ENCODE measurements around the gene DGKB.

Gene DGKB

GRCh38 chr7:14760730-14761478 is 141.6 kb downstream of the DGKB start:
- no peak for DNase-seq (ENCODE audit: low read depth)

- DNase-seq (ENCODE audit: low read depth), result no peak
Observed at GRCh38 chr7:14759785-14760184, 142.8 kb downstream of the DGKB start.

GRCh38 chr7:14754631-14755030 is 147.9 kb downstream of the DGKB start:
- no peak for DNase-seq (ENCODE audit: low read depth)

DNA sequence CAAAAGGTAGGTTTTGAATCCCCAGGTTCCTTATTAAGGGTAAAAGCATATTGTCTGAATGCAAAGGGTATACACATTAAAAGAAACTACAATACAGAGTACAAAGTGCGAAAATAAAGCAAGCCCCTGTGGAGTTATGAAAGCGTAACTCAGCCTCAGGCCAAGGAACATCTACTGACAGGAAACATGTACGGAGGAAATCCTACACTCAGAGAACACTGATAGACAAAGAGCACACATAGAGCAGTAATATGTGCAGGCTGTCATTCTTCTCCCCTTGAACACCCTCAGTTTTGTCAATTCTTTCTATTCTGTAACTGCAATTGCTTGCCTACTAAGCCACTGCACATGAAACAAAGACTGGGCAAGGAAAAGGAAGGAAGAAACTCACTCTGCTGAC is 150.2 kb downstream of the DGKB start:
- DNase-seq (ENCODE audit: low read depth), result no peak

DNA sequence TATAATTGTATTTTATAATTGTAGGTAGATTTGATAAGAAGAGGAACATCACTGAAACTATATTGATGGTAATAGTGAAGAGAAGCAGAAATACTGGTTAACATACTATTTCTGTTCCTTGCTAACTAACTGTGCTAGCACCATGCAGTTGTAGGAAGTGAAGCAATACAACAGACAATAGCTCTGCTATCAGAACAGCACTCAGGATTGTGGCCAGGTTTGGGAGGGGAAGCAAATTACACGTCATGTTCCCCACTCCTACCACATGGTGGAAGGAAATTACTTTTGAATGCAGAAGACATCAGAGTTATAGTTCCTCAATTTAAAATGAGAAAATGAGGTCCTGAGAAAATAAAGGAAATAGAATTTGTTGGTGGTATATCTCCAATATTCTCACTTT is 151.1 kb downstream of the DGKB start:
- DNase-seq (ENCODE audit: low read depth), result no peak

GRCh38 chr7:14748461-14748860 is 154.1 kb downstream of the DGKB start:
- no peak for DNase-seq (ENCODE audit: low read depth)

DNA sequence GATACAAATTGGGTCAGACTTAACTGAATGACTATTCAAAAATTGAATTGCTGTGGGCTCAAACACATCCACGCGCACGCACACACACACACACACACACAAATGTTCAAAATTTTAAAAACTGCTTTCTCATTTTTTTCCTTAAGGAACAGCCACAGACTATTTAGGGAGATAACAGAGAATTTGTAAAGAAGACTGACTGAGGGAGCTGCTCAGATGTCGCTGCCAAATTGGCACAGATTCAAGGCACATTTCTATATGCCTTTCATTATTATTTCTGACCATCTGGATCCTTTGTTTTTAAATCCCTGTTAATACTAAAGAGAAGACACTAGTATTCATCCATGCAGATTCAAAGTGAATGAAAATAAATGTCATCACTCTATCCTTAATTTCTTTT is 154.8 kb downstream of the DGKB start:
- no peak for DNase-seq (ENCODE audit: low read depth)

DNA sequence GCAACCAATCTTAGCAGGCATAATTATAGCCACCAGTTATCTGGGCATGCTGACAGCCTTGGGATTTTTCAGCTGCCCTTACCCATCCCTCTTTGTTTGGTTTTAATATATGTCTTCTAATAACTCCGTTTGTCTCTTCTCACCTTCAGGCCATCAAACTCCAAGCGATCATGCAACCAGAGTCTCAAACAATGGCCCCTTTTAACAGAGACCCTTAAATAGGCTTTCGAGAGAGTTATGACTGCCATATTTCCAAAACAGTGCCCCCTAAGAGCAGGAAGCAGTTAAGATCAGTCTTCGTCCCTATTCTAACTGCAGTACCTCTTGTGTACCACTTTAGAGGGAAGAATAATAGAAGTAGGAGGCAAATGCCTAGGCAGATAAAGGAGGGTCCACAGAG is 157.5 kb downstream of the DGKB start:
- DNase-seq (ENCODE audit: low read depth), result no peak

GRCh38 chr7:14740606-14741005 is 161.9 kb downstream of the DGKB start:
- no peak for DNase-seq (ENCODE audit: low read depth)

DNA sequence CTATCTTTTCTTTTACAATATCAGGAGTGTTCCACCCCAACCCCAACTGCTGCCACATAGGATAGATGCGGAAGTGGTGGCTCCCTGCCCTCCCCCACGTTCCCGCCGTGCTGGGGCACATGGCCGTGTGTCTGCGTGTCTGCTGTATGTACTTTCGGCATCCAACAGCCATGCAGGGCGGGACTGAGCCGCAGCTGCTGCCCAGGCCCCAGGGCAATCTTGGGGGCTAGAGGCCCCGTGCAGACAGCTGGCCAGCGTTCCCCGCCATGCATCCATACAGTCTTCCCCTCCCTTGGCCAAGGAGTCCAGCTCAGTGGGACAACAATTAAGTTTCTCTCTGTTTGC is 162.7 kb downstream of the DGKB start:
- DNase-seq (ENCODE audit: low read depth), result no peak

DNA sequence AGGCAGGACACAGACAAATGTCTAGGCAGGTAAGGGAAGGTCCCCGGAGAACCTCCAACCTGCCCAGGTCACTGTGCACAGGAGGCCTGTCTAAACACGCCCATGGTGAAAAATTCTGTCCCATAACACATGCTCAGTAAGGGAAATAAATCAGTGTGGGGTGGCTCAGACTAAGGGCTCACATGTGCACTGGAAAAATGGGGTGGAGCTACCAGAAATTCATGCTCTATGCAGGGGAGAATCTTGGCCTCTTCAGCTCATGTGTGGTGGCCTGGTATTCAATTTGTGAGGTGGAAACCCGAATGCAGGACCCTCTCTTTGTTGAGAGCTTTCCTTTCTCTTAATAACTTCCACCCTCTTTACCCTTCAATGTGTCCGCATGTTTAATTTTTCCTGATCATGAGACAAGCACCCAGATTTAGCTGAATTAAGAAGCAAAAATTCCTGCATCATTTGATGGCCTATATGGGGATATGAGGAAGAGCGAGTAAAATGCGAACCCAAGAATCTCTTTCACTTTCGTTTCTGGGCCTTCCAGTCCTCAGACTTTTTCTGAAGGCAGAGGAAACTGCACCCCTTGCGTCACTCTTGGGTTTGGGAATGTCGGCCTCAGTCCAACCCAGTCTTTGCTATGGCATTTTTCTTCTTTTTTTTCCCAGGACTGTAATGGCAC is 163.2 kb downstream of the DGKB start:
- DNase-seq (ENCODE audit: low read depth), result no peak

GRCh38 chr7:14738086-14738485 is 164.5 kb downstream of the DGKB start:
- DNase-seq (ENCODE audit: low read depth), result no peak

DNA sequence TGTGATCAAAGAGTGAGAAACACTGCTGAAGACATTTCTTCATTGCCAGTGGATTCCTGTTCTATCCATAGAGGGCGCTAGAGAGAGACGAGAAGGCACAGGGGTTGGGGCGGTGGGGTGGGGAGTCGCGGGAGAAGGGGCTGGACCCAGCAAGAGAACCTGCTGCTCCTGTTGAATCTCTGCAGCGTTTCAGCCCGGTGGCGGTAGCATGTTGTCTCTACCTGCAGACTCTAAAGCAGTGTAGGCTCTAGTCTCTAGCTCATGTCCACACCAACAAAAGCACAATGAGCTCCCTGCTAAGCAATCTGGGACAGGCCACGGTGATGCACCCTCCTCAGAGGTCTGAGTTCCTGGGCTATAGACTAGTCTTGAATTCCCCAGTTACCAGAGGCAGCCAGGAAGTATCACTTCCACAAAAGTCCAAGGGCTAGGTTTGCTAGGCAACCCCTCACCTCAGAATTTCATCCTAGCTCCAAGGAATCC is 167.7 kb downstream of the DGKB start:
- DNase-seq (ENCODE audit: low read depth), result no peak

GRCh38 chr7:14720785-14721184 is 181.8 kb downstream of the DGKB start:
- no peak for DNase-seq (ENCODE audit: low read depth)

- no peak for DNase-seq (ENCODE audit: low read depth)
Observed at GRCh38 chr7:14717816-14718215, 184.7 kb downstream of the DGKB start.

DNA sequence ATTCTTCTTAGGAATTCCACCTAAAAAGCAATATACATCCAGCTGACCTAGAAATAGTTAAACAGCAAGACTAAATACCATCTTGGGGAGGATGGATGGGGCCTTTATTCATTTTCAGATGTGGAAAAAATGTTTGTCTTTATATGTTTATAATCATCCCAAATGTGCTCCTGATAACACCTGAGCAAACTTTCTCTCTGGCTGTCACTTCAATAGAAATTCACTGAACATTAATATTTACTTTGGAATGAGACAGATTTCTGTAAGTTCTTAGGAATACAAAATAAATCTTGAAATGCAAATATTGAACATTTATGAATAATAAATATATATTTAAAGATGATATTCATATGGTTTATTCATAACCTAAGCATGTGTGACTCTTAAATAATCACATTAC is 185.4 kb downstream of the DGKB start:
- DNase-seq (ENCODE audit: low read depth), result no peak

- no peak for DNase-seq (ENCODE audit: low read depth)
Observed at GRCh38 chr7:14714161-14714728, 188.3 kb downstream of the DGKB start.

GRCh38 chr7:14698239-14698638 is 204.3 kb downstream of the DGKB start:
- no peak for DNase-seq (ENCODE audit: low read depth)

GRCh38 chr7:14697684-14698083 is 204.9 kb downstream of the DGKB start:
- DNase-seq (ENCODE audit: low read depth), result no peak

GRCh38 chr7:14691597-14692203 is 210.9 kb downstream of the DGKB start:
- DNase-seq (ENCODE audit: low read depth), result peak; percentile 4

DNA sequence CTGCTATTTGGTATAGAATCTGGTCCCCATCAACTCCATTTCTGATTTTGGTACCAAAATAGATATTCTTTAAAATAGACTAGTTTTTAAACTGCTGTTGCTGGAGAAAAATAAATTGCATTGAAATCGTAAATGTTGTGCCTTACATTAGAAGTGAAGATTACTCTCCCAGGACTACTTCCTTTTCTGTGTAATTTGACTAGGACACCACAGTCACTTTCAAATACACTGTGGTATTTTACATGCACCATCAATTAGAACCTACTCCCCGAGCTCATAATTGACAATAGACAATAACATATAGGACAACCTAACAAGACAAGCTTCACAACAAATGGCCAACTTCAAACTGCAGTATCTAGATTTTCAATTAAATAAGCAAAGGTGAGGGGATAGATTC is 211.5 kb downstream of the DGKB start:
- DNase-seq (ENCODE audit: low read depth), result no peak

DNA sequence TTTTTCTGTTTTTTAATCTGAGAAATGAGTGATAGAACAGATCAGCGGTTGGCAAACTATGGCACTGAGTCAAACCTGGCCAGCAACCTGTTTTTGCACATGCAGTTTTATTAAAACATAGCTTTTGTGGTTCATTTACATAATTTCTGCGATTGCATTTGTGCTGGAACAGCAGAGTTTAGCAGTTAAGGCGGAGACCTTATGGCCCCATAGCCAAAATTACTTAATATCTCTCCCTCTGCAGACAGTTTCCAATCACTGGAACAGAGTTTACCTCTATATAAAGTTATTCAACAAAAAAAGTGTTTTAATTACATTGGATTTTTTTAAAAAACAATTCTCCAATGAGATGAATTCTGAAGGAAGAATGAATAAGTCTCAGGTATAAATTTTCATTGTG is 212.1 kb downstream of the DGKB start:
- no peak for DNase-seq (ENCODE audit: low read depth)

DNA sequence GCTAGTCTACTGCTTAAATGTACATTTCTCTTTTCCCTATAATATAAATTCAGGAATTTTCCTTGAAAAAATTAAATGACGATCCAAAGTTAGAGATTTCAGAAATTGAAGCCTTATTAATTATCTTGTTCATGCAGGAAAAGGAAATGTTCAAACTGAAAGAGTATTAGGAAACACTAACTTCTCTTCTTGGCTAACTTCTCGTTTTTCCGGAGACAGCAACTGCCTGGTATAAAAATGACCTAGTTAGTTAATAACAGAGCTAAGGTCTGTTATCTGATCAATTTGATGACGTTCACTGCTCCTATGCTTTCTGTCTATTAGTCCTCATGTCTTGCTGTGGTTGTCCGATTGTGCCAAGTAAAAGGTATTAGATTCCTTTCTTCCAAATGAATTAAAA is 212.5 kb downstream of the DGKB start:
- DNase-seq (ENCODE audit: low read depth), result no peak
